Iris pigment epithelial cell (primary cell): ENCODE data around the gene NBEAL2.
A peak's percentile ranks its signal among the peaks of the same experiment; 100 is the strongest.
"Not testable (repeated sequence)": the region's sequence is repeated elsewhere in the genome, so short reads cannot be mapped to it uniquely, and the experiment has no call there.

Experiments
- DNase-seq: peaks from one replicate; pipeline ENCODE4 v3.0.0-alpha.2; 2011; ENCODE audit warnings: low read depth

NBEAL2 gene

DNA sequence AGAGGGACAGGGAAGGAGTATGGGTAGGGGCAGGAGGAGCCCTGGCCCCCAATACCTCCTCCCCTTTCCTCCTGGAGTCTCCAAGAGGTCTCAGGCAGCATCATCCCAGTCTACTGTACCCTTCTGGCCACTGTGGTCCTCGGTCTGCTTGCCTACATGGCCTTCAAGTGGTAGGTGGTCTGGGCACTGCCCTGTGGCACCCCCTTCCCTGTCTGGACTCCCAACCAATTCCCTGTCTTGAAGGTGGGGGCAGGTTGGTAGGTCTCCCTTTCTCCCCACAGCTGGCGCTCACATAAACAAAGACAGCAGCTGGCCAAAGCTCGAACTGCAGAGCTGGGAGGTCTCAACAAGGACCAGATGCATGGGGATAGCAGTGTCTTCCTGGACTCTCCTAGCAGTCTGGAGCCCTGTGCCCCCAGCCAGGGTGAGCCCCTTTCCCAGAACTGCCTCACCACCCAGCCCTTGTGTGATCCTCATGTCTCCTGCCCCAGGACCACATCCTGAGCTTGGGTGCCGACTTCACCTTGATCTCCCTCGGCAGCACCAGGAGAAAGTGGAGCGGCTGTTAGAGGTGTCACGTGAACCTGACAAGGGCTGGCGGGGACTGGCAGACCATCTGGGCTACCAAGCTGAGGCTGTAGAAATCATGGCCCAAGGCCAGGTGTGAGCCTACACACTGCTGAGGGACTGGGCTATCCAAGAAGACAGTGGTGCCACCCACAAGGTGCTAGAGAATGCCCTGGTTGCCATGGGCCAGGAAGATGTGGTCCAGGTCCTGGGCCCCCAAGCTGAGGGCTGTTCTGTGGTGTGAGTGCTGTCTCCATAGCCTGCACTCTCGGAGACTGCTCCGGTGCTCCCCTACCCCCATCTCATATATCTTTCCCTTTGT is 33.1 kb downstream of the NBEAL2 start:
- no peak for DNase-seq

DNA sequence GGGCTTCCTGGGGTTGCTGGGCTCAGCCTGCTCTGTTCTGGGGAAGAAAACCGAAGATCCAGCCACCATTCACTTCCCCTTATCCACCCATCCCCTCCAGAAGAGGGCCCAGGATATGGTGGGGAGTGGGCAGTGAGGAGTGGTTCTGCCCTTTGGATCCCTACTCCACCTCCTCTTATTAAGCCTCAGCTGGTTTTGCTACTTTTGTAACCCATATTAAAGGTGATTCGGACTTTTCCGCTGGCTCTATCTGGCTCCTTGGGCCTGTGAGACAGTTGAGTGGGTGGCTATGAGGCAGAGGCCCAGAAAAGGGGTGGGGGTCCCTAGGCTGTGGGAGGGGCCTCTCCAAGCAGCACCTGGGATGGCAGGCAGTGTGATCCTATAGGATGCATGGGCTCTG is 33.8 kb downstream of the NBEAL2 start:
- DNase-seq, result no peak

DNA sequence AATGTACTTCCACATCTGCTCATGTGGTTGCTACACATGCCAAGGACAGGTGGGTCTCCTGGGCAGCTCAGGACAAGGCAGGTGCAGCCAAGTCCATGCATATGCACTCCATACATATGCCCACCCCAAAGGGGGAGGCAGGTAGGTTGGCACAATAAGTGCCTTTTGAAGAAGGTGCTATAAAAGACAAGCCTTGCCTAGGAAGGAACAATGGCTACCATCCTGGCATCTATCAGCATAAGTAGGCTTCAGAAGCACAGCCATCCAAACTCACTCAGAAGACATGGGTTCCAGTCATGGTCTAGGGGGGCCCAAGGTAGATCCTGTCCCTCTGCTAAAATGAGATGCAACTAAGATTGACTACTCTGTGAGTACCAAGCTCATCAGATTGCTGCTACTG is 34.6 kb downstream of the NBEAL2 start:
- no peak for DNase-seq

DNA sequence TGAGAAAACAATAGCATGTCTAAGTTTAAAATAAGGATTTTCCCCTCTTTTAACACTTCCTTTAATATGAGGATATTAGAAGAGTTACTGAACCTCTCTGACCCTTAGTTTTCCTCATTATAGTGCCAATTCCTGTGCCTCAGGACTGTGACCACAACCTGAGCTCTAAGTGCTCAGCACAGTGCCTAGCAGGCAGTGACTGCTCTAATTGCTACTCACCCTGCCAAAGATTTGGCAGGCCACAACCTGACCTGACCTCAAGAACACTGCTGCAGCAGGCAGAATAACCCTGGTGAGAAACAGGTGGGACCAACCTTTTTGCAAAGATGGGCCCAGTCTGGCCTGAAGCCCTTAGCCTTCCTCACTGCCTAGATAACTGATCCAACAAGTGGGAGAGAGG is 35.7 kb downstream of the NBEAL2 start:
- DNase-seq, result no peak

DNA sequence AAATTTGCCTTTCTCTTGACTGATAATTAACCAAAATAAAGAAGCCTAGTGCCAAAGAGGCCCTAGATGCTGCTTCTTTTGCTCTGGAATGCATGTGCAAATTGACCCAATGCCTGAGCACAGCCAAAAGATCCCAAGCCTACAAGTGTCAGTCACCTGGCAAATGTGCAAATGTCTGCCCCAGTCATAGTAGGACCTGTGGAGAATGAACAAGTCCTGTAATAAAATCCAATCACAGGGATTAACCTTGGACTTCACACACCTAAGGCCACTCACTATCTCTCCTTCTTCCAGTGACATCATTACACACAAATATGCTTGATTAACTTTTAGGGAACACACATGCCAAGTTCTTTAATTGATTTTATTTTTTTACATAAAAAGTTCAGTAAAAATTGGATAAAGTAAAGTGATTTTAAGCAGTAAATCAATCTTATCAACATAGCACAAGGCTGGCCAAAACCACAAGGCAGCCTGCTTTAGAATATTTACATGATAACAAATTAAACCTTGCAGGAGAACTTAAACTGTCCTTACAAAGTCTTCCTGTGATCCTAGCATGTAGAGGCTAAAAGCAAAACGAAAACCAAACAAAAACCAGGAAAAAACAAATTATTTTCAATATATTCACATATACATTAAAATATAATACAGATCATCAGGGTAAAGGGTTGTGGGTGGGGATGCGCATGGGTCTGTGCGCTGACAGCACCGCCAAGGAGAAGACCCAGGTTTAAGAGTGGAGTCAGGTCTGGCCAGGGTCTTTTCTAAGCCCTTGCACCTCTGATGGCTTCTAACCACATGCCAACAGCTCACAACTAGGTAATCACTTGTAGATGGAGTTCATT is 36.8 kb downstream of the NBEAL2 start:
- DNase-seq, result peak; percentile 21

DNA sequence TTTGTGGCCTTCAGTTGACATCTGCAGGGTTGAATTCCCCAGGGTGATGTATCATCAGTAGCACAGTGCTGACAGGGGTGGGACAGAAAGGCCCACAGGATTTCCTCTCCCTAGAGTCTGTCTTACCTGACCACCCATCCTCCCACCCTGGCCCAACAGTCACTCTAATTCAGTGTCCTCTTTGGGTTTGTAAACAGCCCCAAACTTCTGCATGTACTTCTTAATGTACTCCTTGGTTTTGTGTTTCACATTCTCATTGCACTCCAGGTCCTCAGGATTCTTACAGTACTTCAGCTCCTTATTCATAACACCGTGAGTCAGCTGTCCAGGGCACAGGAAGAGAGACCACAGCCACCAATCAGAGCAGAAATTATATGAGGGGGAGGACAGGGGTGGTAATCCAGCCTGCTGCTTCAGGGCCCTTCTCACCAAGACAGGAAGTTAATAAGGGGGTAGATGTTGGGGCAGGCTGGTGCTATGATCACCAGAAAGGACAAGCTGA is 37.5 kb downstream of the NBEAL2 start:
- peak; percentile 91 for DNase-seq

DNA sequence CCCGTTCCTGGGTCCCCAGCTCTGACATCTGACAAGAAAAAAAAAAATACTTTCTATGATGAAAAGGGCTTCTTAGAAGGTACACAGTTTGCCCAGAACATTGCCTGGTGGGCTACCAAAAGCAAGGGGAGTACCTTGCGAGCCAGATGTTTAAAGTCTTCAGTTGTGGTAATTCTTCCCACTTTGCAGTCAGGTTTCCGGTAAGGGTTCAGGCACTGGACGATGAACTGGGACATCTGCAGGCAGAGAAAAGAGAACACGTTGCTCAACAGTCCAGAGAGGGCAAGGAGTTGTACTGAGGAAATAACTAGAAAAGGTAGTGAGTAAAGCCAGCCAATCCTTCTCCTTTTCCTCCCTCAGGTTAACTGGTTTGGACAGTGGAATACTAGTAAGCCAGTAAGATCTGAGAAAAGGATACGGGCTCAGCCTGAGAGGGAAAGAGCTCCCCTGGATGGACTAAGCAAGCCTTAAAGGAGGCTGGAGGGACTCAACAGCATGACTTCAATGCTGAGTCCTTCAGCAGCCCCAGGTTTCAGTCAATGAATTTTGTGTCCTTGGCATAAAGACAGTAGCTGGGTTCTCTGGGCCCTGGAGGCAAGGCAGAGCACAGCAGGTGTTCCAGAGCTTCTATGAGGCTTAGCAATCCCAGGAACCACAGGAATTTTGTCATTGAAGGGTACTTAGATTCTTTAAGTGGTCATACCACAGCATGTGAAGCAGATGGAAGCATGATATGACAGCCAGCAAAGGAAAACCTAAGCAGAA is 38.2 kb downstream of the NBEAL2 start:
- peak; percentile 35 for DNase-seq

DNA sequence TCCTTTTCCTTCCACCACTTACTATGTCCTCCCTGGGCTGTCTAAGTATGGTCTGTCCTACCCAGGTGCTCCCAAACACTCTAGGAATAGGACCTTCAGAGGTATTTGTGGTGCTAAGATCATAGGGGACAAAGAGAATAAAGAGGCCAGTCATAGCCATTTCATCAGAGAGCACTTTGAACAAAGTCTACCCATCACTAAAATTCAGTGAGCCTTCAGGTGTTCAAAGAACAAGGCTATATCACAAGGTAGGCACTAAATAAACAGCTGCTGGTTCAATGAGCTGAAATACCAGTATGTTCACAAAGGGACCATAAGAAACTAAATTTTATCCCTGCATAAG is 38.8 kb downstream of the NBEAL2 start:
- no peak for DNase-seq

DNA sequence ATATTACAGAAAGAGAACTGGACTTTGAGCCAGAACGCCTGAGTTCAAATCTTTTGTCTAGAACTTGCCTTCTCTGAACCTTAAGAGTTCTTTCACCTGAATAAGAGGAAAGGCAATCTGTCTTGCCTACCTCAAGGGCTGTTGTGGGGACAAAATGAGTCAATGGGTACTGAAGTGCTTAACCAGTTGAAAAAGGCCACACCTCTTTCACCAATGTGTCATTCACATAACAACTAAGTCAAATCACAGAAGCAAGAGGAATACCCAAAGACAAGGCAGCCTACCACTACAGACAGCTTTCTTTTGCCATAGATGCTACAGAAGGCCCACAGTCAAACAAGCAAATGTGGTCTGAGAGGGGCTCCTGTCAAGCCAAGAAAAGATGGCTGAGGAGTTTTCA is 39.7 kb downstream of the NBEAL2 start:
- no peak for DNase-seq

DNA sequence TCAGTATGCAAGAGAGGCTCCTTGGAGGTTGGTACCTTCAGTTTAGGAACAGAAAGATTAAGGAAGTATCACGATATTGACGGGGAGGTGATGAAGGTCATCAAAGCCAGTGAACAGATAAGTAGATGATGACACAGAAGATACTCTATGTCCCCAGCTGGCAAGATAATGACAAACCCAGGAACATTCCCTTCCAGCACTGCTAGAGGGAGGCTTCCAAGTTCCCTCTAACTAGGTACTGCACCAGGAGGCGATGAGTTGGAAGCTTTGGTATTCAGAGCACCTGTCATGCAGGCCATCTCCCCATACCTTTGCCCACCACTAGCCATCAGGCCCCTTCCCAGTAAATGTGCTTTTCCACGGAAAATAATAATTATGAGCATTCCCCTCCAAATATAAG is 40.8 kb downstream of the NBEAL2 start:
- no peak for DNase-seq

DNA sequence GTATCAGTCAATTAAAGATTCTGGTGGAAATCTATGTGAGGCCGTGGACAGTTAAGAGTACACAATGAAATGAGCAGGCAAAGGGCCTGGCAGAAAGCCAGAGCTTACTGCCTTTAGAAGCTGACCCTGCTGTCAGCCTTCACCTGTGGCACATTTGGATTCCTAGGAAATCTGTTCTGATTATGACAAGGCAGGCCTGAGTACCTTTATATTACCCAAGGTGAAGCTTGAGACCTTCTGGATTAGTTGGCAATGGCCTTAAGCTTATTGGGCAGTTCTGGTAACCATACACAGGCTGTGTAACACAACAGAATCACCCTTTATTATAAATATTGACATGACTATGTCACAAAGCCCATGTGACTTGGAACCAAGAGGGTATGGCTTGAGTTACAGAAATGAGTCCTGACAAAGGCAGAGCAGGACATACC is 43.2 kb downstream of the NBEAL2 start:
- DNase-seq, result peak; percentile 38

DNA sequence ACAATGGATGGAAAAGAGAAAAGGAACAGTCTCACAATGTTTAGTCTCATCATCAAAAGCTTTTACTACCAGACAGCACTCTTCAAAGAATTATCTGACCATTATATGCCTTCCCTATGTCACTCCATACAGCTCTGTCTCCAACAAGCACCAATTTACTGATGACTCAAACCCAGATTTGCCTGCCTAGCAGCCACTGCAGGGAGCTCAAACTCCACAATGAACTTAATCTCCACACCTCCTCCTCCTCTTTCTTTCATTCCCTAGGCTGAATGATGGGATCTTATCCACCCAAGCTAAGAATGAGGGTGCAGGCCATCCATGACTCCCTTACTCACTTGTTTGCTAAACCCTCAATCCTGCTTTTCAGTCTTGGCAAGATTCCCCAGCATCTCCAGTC is 45.5 kb downstream of the NBEAL2 start:
- DNase-seq, result peak; percentile 68

DNA sequence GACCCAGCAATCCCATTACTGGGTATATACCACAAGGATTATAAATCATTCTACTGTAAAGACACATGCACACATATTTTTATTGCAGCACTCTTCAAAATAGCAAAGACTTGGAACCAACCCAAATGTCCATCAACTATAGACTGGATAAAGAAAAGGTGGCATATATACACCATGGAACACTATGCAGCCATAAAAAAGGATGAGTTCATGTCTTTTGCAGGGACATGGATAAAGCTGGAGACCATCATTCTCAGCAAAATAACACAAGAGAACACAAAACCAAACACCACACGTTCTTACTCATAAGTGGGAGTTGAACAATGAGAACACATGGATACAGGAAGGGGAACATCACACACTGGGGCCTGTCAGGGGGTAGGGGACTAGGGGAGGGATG is 47.0 kb downstream of the NBEAL2 start:
- DNase-seq, result not testable (repeated sequence)

DNA sequence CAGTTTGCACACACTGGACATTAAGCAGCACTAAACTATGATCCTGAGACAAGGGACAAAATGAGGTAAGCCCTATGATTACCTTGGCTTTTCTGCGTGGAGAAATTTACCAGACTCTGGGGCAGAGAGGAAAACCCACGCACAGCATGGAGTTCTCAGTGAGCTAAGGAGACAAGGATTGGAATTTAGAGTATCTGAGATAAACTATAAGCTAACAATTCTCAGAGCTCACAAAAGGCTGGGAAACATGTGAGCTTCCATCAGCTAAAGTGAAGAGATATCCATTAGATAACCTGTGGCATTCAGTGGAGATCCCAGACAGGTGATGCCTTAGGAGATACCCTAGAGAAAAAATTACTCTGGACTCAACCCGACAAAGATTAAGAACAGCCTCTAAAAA is 48.7 kb downstream of the NBEAL2 start:
- no peak for DNase-seq

DNA sequence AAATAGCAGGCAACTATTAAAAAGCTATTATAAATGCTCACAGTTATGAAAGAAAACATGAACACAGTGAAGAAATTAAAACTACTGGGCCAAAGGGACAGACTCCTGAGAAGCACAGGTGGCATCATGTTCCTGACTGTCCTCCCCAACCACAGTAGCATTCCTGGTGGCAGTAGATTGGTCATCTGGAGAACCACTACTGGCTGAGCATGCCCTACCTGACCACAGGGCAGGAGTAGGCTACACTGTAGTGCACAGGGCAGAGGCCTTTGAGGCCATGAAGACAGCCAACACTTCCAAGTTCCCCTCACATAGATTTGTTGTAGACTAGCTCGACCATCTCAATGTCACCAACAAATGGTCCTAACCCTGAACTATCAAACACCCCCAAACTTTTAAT is 49.2 kb downstream of the NBEAL2 start:
- no peak for DNase-seq

DNA sequence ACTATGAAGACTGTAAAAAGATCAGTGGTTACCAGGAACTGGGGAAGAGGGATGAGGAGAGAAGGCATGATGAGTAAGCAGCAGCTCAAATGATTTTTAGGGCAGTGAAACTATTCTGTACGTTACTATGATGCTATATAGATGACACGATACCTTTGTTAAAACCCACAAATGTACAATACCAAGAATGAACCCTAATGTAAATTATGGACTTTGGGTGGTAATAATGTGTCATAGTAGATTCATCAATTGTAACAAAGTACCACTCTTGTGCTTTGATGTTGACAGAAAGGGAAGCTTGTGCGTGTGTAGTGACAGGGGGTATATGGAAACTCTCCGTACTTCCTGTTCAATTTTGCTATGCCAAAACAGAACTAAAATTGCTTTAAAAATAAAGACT is 51.6 kb downstream of the NBEAL2 start:
- DNase-seq, result not testable (repeated sequence)

DNA sequence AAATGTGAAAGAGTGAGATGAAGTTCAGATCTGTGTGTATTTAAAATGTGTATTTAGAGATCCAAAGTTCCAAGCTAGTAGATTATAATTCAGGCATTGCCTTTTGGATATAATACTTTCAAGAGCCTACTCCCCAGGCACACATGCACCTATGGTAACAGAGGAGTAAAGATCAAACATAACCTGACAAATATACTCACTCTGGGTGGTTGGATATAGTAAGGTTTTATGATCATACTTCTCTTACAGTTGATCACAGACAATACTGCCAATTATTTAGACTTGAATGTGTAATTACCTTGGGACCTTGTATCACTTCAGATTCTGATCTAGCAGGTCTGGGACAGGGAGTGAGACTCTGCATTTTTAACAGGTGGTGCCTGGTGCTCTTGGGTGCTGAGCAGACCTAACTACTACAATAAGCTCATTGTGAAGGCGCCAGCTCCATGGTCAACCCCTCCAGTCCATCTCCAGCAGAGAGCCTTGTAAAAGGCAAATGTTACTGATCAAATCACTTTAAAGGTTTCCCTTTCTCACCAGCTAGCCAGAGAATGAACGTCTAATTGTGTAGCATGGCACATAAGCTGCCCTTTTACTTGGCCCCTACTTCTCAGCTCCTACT is 55.5 kb downstream of the NBEAL2 start:
- no peak for DNase-seq

DNA sequence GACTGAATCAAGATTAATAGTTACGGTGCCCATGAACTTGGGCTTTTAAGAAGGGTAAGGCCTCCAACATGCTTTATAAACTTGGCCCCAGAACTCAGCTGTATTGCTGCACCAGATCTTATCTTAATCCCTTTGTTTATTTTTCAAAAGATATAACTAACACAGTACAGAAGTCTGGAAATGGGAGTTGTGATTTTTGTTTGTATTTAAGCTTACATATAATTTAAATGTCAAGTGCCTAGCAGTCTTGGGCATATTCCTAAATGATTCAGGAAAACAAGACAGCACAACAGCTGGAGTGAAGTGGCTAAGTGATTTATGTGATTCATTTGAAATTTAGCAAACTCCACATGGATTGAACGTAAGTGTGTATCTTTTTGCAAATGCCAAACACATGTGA is 56.2 kb downstream of the NBEAL2 start:
- DNase-seq, result peak; percentile 74

DNA sequence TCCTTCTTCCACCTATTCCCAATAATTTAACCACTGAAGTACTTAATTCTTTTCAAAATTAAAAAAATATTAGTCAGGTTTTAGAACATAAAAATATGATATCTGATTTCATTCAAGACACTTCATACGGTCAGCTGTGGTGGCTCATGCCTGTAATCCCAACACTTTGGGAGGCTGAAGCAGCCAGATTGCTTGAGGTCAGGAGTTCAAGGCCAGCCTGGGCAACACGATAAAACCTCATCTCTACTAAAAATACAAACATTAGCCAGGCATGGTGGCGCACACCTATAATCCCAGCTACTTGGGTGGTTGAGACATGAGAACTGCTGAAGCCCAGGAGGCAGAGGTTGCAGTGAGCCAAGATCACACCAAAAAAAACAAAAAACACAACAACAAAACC is 56.7 kb downstream of the NBEAL2 start:
- no peak for DNase-seq

DNA sequence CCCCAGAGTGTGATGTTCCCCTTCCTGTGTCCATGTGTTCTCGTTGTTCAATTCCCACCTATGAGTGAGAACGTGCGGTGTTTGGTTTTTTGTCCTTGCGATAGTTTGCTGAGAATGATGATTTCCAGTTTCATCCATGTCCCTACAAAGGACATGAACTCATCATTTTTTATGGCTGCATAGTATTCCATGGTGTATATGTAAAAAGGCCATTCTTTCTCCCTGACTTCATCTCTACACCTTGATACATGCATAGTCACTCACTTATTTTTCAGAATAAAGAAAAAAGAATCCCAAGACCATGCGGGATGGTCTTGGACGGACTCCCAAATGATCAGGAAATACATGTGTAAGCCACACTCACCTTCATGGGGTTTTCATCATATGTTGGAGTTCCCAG is 57.8 kb downstream of the NBEAL2 start:
- not testable (repeated sequence) for DNase-seq

DNA sequence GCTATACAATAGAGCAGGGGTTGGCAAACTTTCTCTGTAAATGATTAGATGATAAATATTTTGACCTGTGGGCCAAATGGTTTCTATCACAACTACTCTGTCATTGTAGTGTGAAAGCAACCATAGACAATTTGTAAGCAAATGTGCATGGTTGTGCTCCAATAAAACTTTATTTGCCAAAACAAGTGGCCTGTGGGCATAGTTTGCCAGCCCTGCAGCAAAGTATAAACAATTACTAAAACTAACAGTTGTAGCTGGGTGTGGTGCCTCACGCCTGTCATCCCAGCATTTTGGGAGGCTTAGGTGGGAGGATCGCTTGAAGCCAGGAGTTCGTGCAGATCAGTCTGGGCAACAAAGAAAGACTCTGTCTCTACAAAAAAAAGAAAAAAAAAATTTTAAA is 61.6 kb downstream of the NBEAL2 start:
- DNase-seq, result no peak

DNA sequence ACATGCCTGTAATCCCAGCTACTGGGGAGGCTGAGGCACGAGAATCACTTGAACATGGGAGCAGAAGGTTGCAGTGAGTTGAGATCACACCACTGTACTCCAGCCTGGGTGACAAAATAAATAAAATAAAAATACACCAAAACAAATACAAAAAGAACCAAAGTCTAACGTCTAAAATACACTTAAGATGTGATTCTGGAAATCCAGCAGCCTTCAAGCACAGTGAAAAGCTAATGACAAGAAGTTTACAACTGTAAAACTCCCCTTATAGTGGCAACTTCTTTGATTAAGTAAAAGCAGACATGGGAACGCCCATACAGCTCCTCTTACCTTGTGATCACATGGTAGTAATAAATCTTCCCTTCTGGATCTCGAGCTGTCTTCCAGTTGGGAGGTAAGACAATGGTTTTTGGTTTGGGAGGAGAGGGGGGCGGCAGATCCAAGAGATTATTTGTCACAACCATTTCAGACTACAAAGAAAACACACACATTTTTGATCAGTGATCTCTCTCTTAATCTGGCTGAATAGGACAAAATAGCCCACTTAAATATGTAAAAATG is 62.8 kb downstream of the NBEAL2 start:
- DNase-seq, result no peak
